HL-60 (cell line): ENCODE results near the gene SMAD1.

Experiments
- GABPA ChIP-seq: IDR thresholded peaks from 2 replicates; pipeline ENCODE4 v1.6.1; 2012; ENCODE audit warnings: low read depth
- POLR2AphosphoS5 ChIP-seq: IDR thresholded peaks from 2 replicates; pipeline ENCODE4 v1.6.1; 2012; ENCODE audit warnings: low read depth
- TF ChIP-seq, protein P1 (sequence below): IDR thresholded peaks from one replicate; pipeline ENCODE4 v1.5.1; 2011; ENCODE audit warnings: low read length, control low read depth, inconsistent platforms; ENCODE audit not compliant: insufficient read depth
- TF ChIP-seq, protein P2 (sequence below): IDR thresholded peaks from 2 replicates; pipeline ENCODE4 v1.6.1; 2012; ENCODE audit warnings: low read depth; ENCODE audit not compliant: insufficient replicate concordance

DNA sequence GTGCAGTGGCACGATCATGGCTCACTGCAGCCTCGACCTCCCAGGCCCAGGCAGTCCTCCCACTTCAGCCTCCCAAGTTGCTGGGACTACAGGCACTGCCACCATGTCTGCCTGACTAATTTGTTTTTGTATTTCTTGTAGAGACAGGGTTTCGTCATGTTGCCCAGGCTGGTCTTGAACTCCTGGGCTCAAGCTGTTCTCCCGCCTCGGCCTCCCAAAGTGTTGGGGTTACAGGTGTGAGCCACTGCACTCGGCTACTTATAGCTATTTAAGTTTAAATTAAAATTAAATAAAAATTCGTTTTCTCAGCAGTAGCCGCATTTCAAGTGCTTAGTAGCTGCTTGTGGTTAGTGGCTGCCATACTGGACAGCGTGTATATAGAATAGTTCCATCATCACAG, 3.5 kb downstream of the SMAD1 start:
- TF ChIP-seq POLR2AphosphoS5, result no peak
- TF ChIP-seq, protein P1, sequence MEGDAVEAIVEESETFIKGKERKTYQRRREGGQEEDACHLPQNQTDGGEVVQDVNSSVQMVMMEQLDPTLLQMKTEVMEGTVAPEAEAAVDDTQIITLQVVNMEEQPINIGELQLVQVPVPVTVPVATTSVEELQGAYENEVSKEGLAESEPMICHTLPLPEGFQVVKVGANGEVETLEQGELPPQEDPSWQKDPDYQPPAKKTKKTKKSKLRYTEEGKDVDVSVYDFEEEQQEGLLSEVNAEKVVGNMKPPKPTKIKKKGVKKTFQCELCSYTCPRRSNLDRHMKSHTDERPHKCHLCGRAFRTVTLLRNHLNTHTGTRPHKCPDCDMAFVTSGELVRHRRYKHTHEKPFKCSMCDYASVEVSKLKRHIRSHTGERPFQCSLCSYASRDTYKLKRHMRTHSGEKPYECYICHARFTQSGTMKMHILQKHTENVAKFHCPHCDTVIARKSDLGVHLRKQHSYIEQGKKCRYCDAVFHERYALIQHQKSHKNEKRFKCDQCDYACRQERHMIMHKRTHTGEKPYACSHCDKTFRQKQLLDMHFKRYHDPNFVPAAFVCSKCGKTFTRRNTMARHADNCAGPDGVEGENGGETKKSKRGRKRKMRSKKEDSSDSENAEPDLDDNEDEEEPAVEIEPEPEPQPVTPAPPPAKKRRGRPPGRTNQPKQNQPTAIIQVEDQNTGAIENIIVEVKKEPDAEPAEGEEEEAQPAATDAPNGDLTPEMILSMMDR, result no peak
- TF ChIP-seq, protein P2, sequence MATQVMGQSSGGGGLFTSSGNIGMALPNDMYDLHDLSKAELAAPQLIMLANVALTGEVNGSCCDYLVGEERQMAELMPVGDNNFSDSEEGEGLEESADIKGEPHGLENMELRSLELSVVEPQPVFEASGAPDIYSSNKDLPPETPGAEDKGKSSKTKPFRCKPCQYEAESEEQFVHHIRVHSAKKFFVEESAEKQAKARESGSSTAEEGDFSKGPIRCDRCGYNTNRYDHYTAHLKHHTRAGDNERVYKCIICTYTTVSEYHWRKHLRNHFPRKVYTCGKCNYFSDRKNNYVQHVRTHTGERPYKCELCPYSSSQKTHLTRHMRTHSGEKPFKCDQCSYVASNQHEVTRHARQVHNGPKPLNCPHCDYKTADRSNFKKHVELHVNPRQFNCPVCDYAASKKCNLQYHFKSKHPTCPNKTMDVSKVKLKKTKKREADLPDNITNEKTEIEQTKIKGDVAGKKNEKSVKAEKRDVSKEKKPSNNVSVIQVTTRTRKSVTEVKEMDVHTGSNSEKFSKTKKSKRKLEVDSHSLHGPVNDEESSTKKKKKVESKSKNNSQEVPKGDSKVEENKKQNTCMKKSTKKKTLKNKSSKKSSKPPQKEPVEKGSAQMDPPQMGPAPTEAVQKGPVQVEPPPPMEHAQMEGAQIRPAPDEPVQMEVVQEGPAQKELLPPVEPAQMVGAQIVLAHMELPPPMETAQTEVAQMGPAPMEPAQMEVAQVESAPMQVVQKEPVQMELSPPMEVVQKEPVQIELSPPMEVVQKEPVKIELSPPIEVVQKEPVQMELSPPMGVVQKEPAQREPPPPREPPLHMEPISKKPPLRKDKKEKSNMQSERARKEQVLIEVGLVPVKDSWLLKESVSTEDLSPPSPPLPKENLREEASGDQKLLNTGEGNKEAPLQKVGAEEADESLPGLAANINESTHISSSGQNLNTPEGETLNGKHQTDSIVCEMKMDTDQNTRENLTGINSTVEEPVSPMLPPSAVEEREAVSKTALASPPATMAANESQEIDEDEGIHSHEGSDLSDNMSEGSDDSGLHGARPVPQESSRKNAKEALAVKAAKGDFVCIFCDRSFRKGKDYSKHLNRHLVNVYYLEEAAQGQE, result no peak
- TF ChIP-seq GABPA, result no peak
